ENCODE results near the gene ZNRF2. TPM values are rescaled to one million over a fixed set of nuclear protein-coding genes. Genes with fewer than 3 reads are reported as not detected.

Gene ZNRF2
- total RNA-seq, 1 experiment from 2014 or later: 45.3 TPM

- Histone ChIP-seq H3K9ac (ENCODE audit: low read length) (peak overlapping the region; percentile 2), H3K4me1 (ENCODE audit: low read length) (peaks cover 43% of the 10 kb centered on the region), H3K4me2 (ENCODE audit: low read depth, low read length, poor library complexity, severe bottlenecking) (peak overlapping the region; percentile 75), H3K9me3 (ENCODE audit: low read length) (no peaks in the 10 kb centered on the region), H3K79me2 (ENCODE audit: low read length) (peaks cover 82% of the 10 kb centered on the region), H2AFZ (ENCODE audit: low read length) (0 out of 2 replicates have a peak overlapping the region, but pooled peaks have one; percentile 33), H3K27ac (ENCODE audit: low read length) (peak overlapping the region; percentile 84), H3K36me3 (ENCODE audit: insufficient read depth, low read length) (peaks cover 20% of the 10 kb centered on the region; the same call in 1 of the 2 replicates), H3K9me2 (replicated peaks; ENCODE audit: insufficient read depth, low read length) (no peaks in the 10 kb centered on the region), H4K20me1 (ENCODE audit: insufficient read depth, low read depth, low read length) (no peaks in the 10 kb centered on the region), H3K27me3 (ENCODE audit: low read length) (no peaks in the 10 kb centered on the region), H3K4me3 (ENCODE audit: low read length) (peak overlapping the region; percentile 23; the same call in 1 of the 2 replicates)
- no peak for DNase-seq
Observed at GRCh38 chr7:30365621-30366020, 81.2 kb downstream of the ZNRF2 start.

DNA sequence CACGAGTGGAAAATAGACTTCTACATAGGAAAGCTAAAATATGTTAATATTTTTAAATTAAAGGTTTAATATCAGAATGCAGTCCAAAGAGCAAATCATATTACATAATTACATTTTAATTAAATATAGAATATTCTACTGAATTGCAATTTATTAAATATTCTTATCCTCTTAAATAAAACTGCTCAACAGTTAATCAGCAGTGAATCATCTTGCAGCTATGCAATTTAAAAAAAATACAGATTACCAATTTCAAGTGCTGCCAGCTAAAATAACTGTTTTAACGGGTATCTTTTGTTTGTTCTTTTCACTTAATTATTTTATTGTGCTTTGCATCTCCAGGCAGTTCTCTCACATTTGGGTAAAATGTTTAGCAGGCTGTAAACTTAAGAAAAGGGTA, 82.2 kb downstream of the ZNRF2 start:
- peaks cover 29% of the 10 kb centered on the region for H3K36me3 ChIP-seq (ENCODE audit: insufficient read depth, low read length)
- H3K9ac ChIP-seq (ENCODE audit: low read length): no peak overlapping the region

GRCh38 chr7:30367561-30367960, 83.2 kb downstream of the ZNRF2 start:
- H2AFZ ChIP-seq (ENCODE audit: low read length): no peak overlapping the region
- no peaks in the 10 kb centered on the region for H4K20me1 ChIP-seq (ENCODE audit: insufficient read depth, low read depth, low read length)
- H3K9me2 ChIP-seq (replicated peaks; ENCODE audit: insufficient read depth, low read length): no peaks in the 10 kb centered on the region
- H3K4me1 ChIP-seq (ENCODE audit: low read length): peaks cover 43% of the 10 kb centered on the region
- H3K27me3 ChIP-seq (ENCODE audit: low read length): no peaks in the 10 kb centered on the region
- no peak overlapping the region for H3K9ac ChIP-seq (ENCODE audit: low read length)
- H3K36me3 ChIP-seq (ENCODE audit: insufficient read depth, low read length): peaks cover 32% of the 10 kb centered on the region
- no peaks in the 10 kb centered on the region for H3K9me3 ChIP-seq (ENCODE audit: low read length)
- peak overlapping the region; percentile 2; the same call in 1 of the 2 replicates for H3K27ac ChIP-seq (ENCODE audit: low read length)
- peaks cover 82% of the 10 kb centered on the region for H3K79me2 ChIP-seq (ENCODE audit: low read length)
- DNase-seq: no peak
- H3K4me3 ChIP-seq (ENCODE audit: low read length): no peak overlapping the region
- no peak overlapping the region for H3K4me2 ChIP-seq (ENCODE audit: low read depth, low read length, poor library complexity, severe bottlenecking)

More for the DNA sequence above, 82.2 kb downstream of the ZNRF2 start:
- Histone ChIP-seq H3K9me2 (replicated peaks; ENCODE audit: insufficient read depth, low read length) (no peaks in the 10 kb centered on the region), H3K4me2 (ENCODE audit: low read depth, low read length, poor library complexity, severe bottlenecking) (no peak overlapping the region), H2AFZ (ENCODE audit: low read length) (no peak overlapping the region), H3K79me2 (ENCODE audit: low read length) (peaks cover 81% of the 10 kb centered on the region), H3K9me3 (ENCODE audit: low read length) (no peaks in the 10 kb centered on the region), H3K4me1 (ENCODE audit: low read length) (peaks cover 43% of the 10 kb centered on the region), H4K20me1 (ENCODE audit: insufficient read depth, low read depth, low read length) (no peaks in the 10 kb centered on the region), H3K4me3 (ENCODE audit: low read length) (no peak overlapping the region), H3K27me3 (ENCODE audit: low read length) (no peaks in the 10 kb centered on the region), H3K27ac (ENCODE audit: low read length) (peak overlapping the region; percentile 84)
- DNase-seq: no peak

GRCh38 chr7:30369879-30370278, 85.5 kb downstream of the ZNRF2 start:
- H2AFZ ChIP-seq (ENCODE audit: low read length): no peak overlapping the region
- peaks cover 73% of the 10 kb centered on the region for H3K79me2 ChIP-seq (ENCODE audit: low read length)
- no peaks in the 10 kb centered on the region for H4K20me1 ChIP-seq (ENCODE audit: insufficient read depth, low read depth, low read length)
- H3K36me3 ChIP-seq (ENCODE audit: insufficient read depth, low read length): peaks cover 32% of the 10 kb centered on the region
- no peak overlapping the region for H3K4me2 ChIP-seq (ENCODE audit: low read depth, low read length, poor library complexity, severe bottlenecking)
- H3K27me3 ChIP-seq (ENCODE audit: low read length): no peaks in the 10 kb centered on the region
- no peak overlapping the region for H3K27ac ChIP-seq (ENCODE audit: low read length)
- no peak overlapping the region for H3K4me3 ChIP-seq (ENCODE audit: low read length)
- peaks cover 23% of the 10 kb centered on the region for H3K4me1 ChIP-seq (ENCODE audit: low read length)
- H3K9me2 ChIP-seq (replicated peaks; ENCODE audit: insufficient read depth, low read length): no peaks in the 10 kb centered on the region
- no peaks in the 10 kb centered on the region for H3K9me3 ChIP-seq (ENCODE audit: low read length)
- H3K9ac ChIP-seq (ENCODE audit: low read length): no peak overlapping the region
- no peak for DNase-seq

- H3K27me3 ChIP-seq (ENCODE audit: low read length): no peaks in the 10 kb centered on the region
- no peaks in the 10 kb centered on the region for H3K9me2 ChIP-seq (replicated peaks; ENCODE audit: insufficient read depth, low read length)
- no peak overlapping the region for H3K4me3 ChIP-seq (ENCODE audit: low read length)
- peaks cover 63% of the 10 kb centered on the region for H3K79me2 ChIP-seq (ENCODE audit: low read length)
- DNase-seq: no peak
- H3K27ac ChIP-seq (ENCODE audit: low read length): no peak overlapping the region
- H3K9ac ChIP-seq (ENCODE audit: low read length): no peak overlapping the region
- H3K36me3 ChIP-seq (ENCODE audit: insufficient read depth, low read length): peaks cover 24% of the 10 kb centered on the region
- H3K4me2 ChIP-seq (ENCODE audit: low read depth, low read length, poor library complexity, severe bottlenecking): no peak overlapping the region
- peaks cover 8% of the 10 kb centered on the region for H3K4me1 ChIP-seq (ENCODE audit: low read length)
- H2AFZ ChIP-seq (ENCODE audit: low read length): no peak overlapping the region
- no peaks in the 10 kb centered on the region for H3K9me3 ChIP-seq (ENCODE audit: low read length)
- H4K20me1 ChIP-seq (ENCODE audit: insufficient read depth, low read depth, low read length): no peaks in the 10 kb centered on the region
Observed at GRCh38 chr7:30371321-30371720, 86.9 kb downstream of the ZNRF2 start.

GRCh38 chr7:30378275-30378674, 93.9 kb downstream of the ZNRF2 start:
- DNase-seq: no peak
- Histone ChIP-seq H3K79me2 (ENCODE audit: low read length) (peaks cover 26% of the 10 kb centered on the region), H4K20me1 (ENCODE audit: insufficient read depth, low read depth, low read length) (no peaks in the 10 kb centered on the region), H3K4me3 (ENCODE audit: low read length) (no peak overlapping the region), H3K27me3 (ENCODE audit: low read length) (no peaks in the 10 kb centered on the region), H3K4me2 (ENCODE audit: low read depth, low read length, poor library complexity, severe bottlenecking) (no peak overlapping the region), H3K9me2 (replicated peaks; ENCODE audit: insufficient read depth, low read length) (no peaks in the 10 kb centered on the region), H3K36me3 (ENCODE audit: insufficient read depth, low read length) (peaks cover 11% of the 10 kb centered on the region), H3K9me3 (ENCODE audit: low read length) (no peaks in the 10 kb centered on the region), H2AFZ (ENCODE audit: low read length) (no peak overlapping the region), H3K27ac (ENCODE audit: low read length) (no peak overlapping the region), H3K4me1 (ENCODE audit: low read length) (no peaks in the 10 kb centered on the region), H3K9ac (ENCODE audit: low read length) (no peak overlapping the region)

DNA sequence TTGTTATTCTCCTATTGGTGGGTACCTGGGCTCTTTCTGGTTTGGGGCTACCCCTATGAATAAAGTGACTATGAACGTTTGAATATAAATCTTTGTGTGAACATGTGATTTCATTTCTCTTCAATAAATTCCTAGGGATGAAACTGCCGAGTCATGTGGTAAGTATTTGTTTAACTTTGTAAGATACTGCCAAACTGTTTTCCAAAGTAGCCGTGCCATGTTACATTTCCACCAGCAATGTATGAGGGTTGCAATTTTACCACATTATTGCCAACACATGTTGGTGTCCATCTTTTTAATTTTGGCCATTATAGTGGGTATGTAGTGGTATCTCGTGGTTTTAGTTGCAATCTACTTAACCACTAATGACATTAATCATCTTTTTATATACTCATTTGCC, 94.7 kb downstream of the ZNRF2 start:
- Histone ChIP-seq H3K4me1 (ENCODE audit: low read length) (no peaks in the 10 kb centered on the region), H3K79me2 (ENCODE audit: low read length) (peaks cover 35% of the 10 kb centered on the region), H3K9me2 (replicated peaks; ENCODE audit: insufficient read depth, low read length) (no peaks in the 10 kb centered on the region), H2AFZ (ENCODE audit: low read length) (no peak overlapping the region), H3K9me3 (ENCODE audit: low read length) (no peaks in the 10 kb centered on the region), H3K27me3 (ENCODE audit: low read length) (no peaks in the 10 kb centered on the region), H4K20me1 (ENCODE audit: insufficient read depth, low read depth, low read length) (no peaks in the 10 kb centered on the region), H3K4me2 (ENCODE audit: low read depth, low read length, poor library complexity, severe bottlenecking) (no peak overlapping the region), H3K36me3 (ENCODE audit: insufficient read depth, low read length) (peaks cover 14% of the 10 kb centered on the region), H3K4me3 (ENCODE audit: low read length) (no peak overlapping the region), H3K9ac (ENCODE audit: low read length) (no peak overlapping the region), H3K27ac (ENCODE audit: low read length) (no peak overlapping the region)
- DNase-seq: no peak

GRCh38 chr7:30379741-30380140, 95.3 kb downstream of the ZNRF2 start:
- no peaks in the 10 kb centered on the region for H4K20me1 ChIP-seq (ENCODE audit: insufficient read depth, low read depth, low read length)
- no peak overlapping the region for H3K4me2 ChIP-seq (ENCODE audit: low read depth, low read length, poor library complexity, severe bottlenecking)
- no peaks in the 10 kb centered on the region for H3K4me1 ChIP-seq (ENCODE audit: low read length)
- no peak overlapping the region for H2AFZ ChIP-seq (ENCODE audit: low read length)
- H3K4me3 ChIP-seq (ENCODE audit: low read length): no peak overlapping the region
- no peaks in the 10 kb centered on the region for H3K27me3 ChIP-seq (ENCODE audit: low read length)
- peaks cover 40% of the 10 kb centered on the region for H3K79me2 ChIP-seq (ENCODE audit: low read length)
- no peak overlapping the region for H3K9ac ChIP-seq (ENCODE audit: low read length)
- no peaks in the 10 kb centered on the region for H3K9me2 ChIP-seq (replicated peaks; ENCODE audit: insufficient read depth, low read length)
- H3K36me3 ChIP-seq (ENCODE audit: insufficient read depth, low read length): peaks cover 14% of the 10 kb centered on the region
- H3K27ac ChIP-seq (ENCODE audit: low read length): no peak overlapping the region
- DNase-seq: no peak
- no peaks in the 10 kb centered on the region for H3K9me3 ChIP-seq (ENCODE audit: low read length)

- no peaks in the 10 kb centered on the region for H4K20me1 ChIP-seq (ENCODE audit: insufficient read depth, low read depth, low read length)
- H2AFZ ChIP-seq (ENCODE audit: low read length): no peak overlapping the region
- no peak overlapping the region for H3K4me2 ChIP-seq (ENCODE audit: low read depth, low read length, poor library complexity, severe bottlenecking)
- DNase-seq: no peak
- H3K36me3 ChIP-seq (ENCODE audit: insufficient read depth, low read length): peaks cover 14% of the 10 kb centered on the region
- no peak overlapping the region for H3K4me3 ChIP-seq (ENCODE audit: low read length)
- H3K79me2 ChIP-seq (ENCODE audit: low read length): peaks cover 37% of the 10 kb centered on the region
- H3K9me3 ChIP-seq (ENCODE audit: low read length): no peaks in the 10 kb centered on the region
- H3K9ac ChIP-seq (ENCODE audit: low read length): no peak overlapping the region
- no peaks in the 10 kb centered on the region for H3K9me2 ChIP-seq (replicated peaks; ENCODE audit: insufficient read depth, low read length)
- H3K27me3 ChIP-seq (ENCODE audit: low read length): no peaks in the 10 kb centered on the region
- H3K4me1 ChIP-seq (ENCODE audit: low read length): no peaks in the 10 kb centered on the region
- H3K27ac ChIP-seq (ENCODE audit: low read length): no peak overlapping the region
Observed at GRCh38 chr7:30380294-30380693, 95.9 kb downstream of the ZNRF2 start.
